Measurements from ENCODE around the gene SMLR1. TPM values are rescaled to one million over a fixed set of nuclear protein-coding genes. Genes with fewer than 3 reads are reported as not detected.

Gene SMLR1
- total and polyA plus RNA-seq, 8 donors = 0.13 to 0.23 (median 0.19) TPM; not detected in 2

GRCh38 chr6:130882370-130882769, 55.2 kb downstream of the SMLR1 start:
- no peaks in the 10 kb centered on the region for H3K9me3 ChIP-seq
- H3K4me3 ChIP-seq = no peak overlapping the region
- no peak overlapping the region for H3K27ac ChIP-seq
- ATAC-seq (peak; percentile 50), DNase-seq (no peak)
- no peaks in the 10 kb centered on the region for H3K4me1 ChIP-seq
- no peak for TF ChIP-seq CTCF (IDR thresholded peaks at IDR 0.05)
- no peaks in the 10 kb centered on the region for H3K27me3 ChIP-seq
- H3K36me3 ChIP-seq = no peaks in the 10 kb centered on the region
- intact Hi-C loops (cut with DNase I) = no loop called here

GRCh38 chr6:130885392-130886192, 58.4 kb downstream of the SMLR1 start:
- intact Hi-C loops (cut with DNase I) = loop anchor here in 1 of 2 donors (5.0 kb wide), 1 partner anchor 232 kb away; no protein-coding TSS in a partner anchor
- no peaks in the 10 kb centered on the region for H3K36me3 ChIP-seq
- no peaks in the 10 kb centered on the region for H3K27me3 ChIP-seq
- peak; percentile 80 to 84 for TF ChIP-seq CTCF (IDR thresholded peaks at IDR 0.05)
- H3K27ac ChIP-seq = no peak overlapping the region
- DNase-seq (peak in 2 of 4 donors; percentile 65 to 84), ATAC-seq (peak; percentile 97)
- no peak overlapping the region for H3K4me3 ChIP-seq
- no peaks in the 10 kb centered on the region for H3K4me1 ChIP-seq
- no peaks in the 10 kb centered on the region for H3K9me3 ChIP-seq

Other genes with a start within 250 kb of the SMLR1 start
- gene EPB41L2, start 235.8 kb downstream of the SMLR1 start, total RNA-seq = 10 to 100 TPM; 91.3 to 97.1 TPM
- gene EPB41L2, start 235.8 kb downstream of the SMLR1 start, polyA plus RNA-seq (ENCODE audit: insufficient read length in 6 of 6) = 100 to 1,000 TPM; 224 to 277 (median 268) TPM

Data from left lung (tissue), 10 donors.